ENCODE results near the gene PWP1.
A peak's percentile ranks its signal among the peaks of the same experiment; 100 is the strongest.

The PWP1 gene

DNA sequence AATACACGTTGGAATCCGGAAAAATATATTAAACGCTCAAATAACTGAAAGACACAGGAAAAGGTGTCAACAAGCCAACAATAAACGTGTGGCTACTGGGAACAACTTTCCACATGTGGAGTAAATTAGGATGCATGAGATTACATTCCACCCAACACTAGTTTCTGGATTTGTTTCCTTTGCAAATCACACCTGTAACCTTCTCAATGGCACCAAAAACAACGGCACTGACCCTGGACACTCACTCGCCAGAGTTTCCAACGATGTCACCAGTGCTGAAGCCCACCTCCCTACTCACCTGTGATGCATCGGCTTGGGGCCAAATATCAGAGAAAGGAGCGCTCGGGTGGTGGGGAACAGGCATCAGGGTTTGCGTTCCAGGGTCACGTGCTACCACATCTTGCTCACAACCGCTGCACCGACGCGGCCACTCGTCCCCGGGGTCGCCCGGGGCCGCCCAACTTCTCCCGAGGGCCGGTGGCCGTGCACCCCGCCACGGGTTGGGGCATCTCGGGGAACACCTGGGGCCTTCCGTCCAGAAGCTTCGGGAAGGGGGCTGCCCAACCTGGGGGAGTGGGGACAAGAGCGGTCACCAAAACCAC is 74.7 kb downstream of the PWP1 start:
- peaks cover 2% of the 10 kb centered on the region for H3K36me3 Mint-ChIP-seq
- H3K4me1 Mint-ChIP-seq: peaks cover 26% of the 10 kb centered on the region
- H3K9me3 Mint-ChIP-seq: no peaks in the 10 kb centered on the region
- H3K4me3 Mint-ChIP-seq: peak overlapping the region; percentile 94
- H3K27ac Mint-ChIP-seq: peak overlapping the region; percentile 91
- no peaks in the 10 kb centered on the region for H3K27me3 Mint-ChIP-seq

DNA sequence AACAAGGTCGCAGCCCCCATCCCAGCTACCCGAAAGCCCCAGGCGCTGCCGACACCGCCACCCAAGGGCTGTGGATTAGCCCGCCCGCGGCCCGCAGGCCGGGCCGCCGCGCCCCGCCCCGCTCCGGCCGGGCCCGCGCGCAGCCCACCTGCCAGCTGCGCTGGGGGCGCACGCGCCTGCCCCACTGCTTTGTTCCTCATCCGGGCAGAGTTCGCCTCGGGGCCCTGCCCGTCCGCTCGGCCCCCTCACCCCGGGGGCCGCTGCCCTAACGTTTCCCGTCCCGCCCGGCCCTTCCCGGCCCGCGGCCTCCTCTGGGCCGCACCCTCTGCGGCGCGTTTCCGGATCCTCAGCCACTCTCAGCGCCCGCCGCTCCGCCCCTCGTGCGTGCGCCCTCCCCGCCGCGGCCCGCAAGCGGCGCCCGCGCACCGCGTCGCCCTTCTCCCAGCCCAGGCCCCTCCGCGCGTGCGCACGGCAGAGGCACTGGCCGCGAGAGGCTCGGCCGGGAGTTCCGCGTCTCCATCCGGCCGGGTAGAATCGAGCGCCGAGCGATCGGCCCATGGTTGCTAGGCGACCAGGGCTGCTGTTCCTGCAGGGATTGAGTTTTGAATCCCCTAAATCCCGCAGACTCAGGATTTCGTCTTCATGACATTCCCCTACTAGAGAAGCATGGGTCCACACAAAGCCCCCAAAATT is 75.4 kb downstream of the PWP1 start, which contains the start of gene PRDM4:
Gene PRDM4 (minus strand): TSS at position 329 of the 693 bp plus-strand sequence. CDS start 622 bp downstream, outside the sequence.
- peak within 1 kb of the TSS; percentile 94 for H3K4me3 Mint-ChIP-seq
- no peaks in the 10 kb centered on the region for H3K9me3 Mint-ChIP-seq
- peaks cover 2% of the 10 kb centered on the region for H3K36me3 Mint-ChIP-seq
- peak within 1 kb of the TSS; percentile 91 for H3K27ac Mint-ChIP-seq
- H3K27me3 Mint-ChIP-seq: no peaks in the 10 kb centered on the region
- H3K4me1 Mint-ChIP-seq: peaks cover 26% of the 10 kb centered on the region

GRCh38 chr12:107761502-107761904 is 75.9 kb downstream of the PWP1 start:
- Mint-ChIP-seq H3K4me1 (peaks cover 26% of the 10 kb centered on the region), H3K36me3 (peaks cover 1% of the 10 kb centered on the region)

More at GRCh38 chr12:107761502-107761904, 75.9 kb downstream of the PWP1 start:
- H3K27me3 Mint-ChIP-seq: no peaks in the 10 kb centered on the region
- no peaks in the 10 kb centered on the region for H3K9me3 Mint-ChIP-seq
- peak overlapping the region; percentile 90 for H3K27ac Mint-ChIP-seq
- H3K4me3 Mint-ChIP-seq: peak overlapping the region; percentile 87
